GM19467 (cell line): Measurements from ENCODE around the gene SH3RF3.

Source experiments
- ATAC-seq: cut with Tn5 transposase; IDR thresholded peaks from one replicate; pipeline ENCODE4 v1.9.1; 2021; ENCODE audit warnings: mild to moderate bottlenecking, moderate library complexity; ENCODE audit not compliant: unreplicated experiment

Gene SH3RF3

DNA sequence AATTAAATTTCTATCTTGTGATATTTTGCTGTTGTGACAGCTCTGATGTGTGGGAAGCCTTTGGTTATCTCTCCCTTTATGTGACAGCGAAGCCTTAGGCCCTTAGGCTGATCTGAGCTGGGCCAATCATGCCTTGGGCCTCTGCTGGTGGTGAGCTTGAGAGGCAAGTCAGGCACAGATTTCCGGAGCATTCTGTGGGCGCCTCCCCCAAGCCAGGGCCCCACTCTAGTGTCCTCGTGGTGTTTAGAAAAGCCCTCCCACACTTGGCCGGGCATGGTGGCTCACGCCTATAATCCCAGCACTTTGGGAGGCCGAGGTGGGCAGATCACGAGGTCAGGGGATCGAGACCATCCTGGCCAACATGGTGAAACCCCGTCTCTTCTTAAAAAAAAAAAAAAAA is 239.8 kb downstream of the SH3RF3 start:
- ATAC-seq = no peak

DNA sequence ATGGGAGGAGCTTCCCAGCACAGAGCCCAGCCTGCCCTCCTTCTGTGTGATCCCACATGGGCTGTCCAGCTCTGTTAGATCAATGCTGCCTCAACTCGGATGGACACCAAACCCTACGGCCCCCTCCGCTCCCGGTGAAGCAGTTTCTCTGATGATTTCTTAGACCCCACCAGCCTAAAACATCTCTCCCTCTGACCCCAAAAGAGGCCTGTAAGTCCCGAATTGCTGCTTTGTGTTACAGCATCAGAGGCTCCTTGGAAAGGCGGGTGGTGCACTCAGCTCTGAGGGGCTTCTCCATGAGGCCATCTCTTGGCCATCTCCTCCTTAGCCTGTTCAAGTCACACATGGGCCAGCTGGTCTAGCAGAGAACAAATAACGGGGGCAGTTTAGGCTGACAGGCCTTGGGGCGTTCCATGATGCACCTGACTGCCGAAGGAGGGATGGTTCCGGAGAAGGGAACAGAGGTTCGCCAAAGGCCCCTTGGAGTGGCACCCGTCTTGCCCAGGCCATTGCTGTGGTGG is 240.7 kb downstream of the SH3RF3 start:
- no peak for ATAC-seq

DNA sequence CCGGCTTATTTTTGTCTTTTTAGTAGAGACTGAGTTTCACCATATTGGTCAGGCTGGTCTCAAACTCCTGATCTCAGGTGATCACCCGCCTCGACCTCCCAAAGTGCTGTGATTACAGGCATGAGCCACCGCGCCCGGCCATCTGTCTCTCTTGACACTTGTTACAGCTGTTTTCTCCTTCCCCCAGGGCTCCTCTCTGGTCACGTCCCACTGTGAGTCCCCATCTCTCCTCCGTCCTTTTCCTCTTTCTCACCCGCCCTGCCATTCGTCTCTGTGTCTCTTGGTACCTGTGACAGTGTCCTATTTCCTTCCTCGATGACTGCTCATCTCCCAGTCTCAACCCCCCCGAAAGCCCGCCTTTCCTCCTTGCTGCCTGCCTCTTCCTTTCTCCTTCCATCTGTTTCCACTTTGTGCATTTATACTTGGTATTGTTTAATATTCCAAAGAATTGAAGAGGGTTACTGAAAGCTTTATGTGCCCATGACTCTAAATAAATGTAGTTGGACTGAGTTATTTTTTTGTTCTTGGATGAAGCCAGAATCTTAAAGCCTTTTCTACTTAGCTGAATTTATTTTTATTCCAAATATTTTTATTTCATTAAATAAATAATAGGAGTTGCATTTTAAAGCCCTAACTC is 241.5 kb downstream of the SH3RF3 start:
- ATAC-seq = no peak

DNA sequence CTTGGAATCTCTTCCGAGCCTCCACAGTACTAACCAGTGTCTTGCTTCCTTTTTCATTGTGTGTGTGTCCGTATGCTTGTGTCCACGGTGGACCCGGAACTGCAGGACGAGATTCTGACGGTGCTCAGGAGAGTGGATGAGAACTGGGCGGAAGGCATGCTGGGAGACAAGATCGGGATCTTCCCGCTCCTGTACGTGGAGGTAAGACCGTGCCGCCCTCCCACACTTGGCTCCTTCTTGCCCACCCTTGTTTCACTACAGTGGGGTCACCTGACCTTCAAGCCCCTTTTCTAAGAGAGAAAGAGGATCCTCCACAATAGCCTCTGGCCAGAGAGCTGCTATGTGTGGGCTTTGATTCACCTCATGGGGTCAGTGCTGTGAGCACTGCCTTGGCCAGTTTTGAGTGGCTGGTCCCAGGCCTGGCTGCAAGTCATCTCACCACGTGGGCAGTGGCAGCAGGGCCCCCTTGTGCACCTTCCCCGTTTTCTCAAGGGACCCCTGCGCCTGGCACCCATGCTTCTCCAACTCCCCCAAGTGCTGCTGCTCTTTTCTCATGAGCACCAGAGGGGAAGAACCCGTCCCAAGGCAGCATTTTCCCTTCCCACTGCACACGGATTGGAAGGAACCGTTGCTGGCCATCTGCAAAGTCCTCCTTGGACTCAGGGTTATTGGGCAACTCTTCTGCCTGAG is 242.6 kb downstream of the SH3RF3 start:
- ATAC-seq = no peak

DNA sequence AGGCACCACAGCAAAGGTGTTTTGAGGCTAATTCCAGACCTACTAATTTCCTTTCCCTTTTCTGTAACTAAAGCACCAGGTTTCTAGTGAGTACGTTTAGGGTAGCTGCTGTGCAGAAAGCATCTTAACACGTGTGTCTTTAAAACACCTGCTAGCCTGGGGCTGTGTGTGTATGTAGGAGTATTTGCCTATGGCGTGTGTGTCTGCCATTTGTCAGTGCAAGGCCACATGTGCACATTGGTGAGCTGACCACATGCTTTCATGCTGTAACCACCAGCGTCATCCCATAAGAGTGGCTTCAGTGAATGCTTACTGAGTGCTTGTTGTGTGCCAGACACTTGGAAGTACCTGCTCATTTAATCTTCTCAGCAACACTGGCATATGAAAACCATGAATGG is 243.2 kb downstream of the SH3RF3 start:
- no peak for ATAC-seq

DNA sequence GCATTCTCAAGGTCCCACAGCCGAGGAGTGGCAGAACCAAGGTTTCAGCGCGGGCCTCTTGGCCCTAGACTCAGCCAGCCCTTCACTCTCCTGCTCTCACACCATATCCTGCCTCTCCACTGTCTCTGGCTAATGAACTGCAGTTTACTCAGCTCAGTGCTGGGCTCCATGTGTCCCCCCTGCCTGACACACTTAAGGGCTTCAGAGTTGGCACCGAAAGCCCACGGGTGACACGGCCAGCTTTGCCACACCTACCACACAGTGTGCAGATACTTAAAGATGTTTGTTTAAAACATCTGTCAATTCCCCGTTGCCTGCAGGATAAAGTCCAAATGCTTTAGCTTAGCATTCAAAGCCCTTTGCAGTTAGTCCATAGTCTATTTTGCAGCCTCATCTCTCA is 243.6 kb downstream of the SH3RF3 start:
- ATAC-seq = no peak

DNA sequence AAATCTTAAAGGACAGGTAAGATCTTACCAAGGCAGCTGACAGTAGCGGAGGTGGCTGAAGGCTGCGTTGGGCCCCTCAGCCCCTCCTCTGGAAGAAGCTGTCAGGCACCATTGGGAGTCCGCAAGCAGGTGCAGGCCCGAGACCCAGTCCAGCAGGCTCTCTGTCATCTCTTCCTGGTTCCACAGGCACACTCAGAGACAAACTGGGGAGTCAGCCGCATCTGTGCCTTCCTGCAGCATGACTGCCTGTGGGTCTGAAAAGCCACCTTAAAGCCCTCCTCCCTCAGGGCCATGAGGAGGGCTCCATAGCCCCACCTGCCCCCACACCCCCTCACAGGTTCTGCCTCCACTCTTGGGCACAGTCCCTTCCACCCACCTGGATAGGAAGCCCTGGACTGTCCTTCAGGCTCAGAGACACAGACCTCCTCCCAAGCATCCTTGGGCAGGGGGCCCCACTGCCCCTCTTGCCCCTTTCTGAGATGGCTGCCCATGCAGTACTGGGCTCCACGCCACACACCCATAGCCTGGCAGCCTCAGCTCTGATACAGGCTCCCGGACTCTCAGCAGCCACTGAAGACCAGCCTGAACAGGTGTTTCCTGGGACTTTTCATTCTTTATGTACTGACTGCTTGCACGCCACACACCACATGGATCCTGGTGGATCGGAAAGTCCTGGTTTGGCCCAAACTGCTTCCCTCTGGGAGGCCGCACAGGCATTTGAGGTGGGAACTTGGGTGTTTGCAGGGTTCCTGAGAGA is 245.0 kb downstream of the SH3RF3 start:
- ATAC-seq = no peak

DNA sequence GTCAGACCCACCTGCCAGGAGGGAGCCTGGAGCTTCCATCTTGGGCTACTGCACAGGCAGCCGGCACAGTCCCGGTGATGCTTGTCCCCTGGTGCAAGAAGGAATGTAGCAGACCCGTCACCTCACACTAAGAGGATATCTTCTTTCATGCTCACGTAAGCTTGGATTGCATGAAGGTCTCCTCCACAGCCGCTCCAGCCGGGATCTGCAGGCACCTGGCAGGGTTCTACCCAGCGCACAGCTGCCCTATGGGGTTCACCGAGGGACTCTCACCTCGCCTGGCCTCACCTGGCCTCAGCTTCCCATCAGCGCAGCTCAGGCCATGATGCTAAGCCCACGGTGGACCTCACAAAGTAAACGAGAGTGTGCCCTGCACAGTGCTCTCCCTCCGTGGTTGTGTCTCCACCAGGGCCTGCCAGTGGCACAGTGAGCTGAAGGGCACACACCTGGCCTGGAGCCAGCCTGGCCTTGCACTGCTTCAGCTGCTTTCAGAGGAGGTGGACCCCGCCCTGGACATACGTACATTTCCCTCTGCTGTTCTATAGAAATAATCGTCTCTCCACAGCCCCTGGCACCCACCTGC is 245.6 kb downstream of the SH3RF3 start:
- ATAC-seq = no peak

DNA sequence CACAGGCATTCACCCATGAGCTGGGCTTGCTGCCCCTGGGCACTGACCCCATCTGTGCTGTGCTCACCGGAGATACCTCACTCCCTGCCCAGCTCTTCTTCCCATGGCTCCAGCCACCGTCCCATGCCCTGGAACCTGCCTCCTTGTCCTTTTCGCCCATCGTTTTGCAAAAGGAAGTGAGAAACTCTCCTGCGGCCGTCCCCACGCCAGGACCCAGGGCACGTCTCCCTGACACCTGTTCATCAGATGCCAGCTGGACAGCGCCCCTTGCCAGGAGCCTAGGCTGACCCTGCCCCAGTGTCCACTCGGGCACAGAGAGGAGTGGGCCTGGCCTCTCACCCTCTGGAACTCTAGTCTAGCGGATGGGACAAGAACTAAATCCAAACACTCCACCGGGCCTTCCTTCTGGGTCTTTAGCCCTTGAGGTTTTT is 246.1 kb downstream of the SH3RF3 start:
- no peak for ATAC-seq

DNA sequence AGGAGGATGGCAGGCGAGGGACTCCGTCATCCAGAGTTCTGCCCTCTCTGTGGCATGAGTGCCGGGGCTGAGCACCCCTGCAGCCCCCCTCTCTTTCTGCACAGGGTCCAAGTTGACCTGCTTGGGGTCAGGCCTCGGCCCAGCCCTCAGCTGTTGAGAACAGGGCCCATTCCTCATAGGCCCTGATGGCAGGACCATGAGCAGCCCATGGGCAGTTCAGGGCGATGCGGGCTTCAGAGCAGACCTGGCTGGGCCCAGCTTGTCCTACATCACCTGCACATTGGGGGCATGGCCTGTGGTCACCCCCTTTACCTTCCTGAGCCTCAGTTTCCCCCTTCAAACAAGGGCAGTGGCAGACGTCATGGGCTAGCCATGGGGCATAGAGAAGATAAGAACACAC is 246.7 kb downstream of the SH3RF3 start:
- ATAC-seq = no peak

DNA sequence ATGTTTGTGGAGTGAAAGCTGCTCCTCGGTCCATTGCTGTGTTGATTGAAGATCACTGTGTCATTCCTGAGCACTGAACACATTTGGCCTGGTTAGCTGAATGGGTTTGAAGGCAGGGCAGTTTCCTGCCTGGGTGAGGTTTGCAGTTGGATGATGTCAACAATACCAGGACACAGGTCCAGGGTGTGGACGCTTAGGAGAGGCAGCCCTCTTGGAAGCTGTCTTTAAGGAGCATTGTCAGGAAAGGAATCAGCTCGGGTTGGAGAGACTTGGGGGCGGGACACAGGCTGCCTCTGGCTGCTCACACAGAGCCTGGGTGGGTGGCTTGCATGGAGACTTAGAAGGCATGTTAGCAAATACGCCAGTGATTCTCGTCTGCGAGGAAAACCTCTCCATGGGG is 247.1 kb downstream of the SH3RF3 start:
- no peak for ATAC-seq

DNA sequence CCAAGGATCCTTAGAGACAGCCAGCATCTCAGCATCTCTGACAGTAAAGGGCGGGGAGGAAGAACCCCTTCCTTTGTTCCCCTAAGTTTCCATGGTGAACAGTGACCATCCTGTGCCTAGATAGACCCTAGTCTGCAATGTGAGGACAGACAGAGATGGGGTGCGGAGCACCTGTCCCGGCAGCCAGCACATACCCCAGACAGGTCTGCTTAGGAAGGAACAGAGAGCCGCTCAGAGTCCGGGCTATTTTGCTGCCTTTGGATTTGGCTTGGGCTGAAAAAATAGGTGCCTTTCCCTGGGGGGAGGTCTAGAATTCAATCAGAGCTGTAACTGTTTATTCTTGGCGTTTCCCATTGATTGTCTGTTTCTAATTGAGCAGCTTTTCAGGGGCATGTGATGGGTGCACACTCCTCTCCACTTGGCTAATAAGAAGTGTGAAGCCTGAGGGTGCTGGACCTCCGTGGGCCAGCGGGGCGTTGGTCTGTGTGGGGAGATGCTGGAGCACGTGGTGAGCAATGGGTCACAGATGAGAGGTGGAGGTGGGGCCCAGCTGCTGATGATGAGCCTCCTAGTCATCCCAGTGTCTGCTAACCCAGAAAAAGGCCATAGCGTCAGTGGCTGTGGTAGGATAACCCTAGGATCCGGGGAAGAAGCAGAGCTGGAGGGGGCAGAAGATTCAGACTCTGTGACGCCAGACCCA is 247.9 kb downstream of the SH3RF3 start:
- ATAC-seq = no peak

DNA sequence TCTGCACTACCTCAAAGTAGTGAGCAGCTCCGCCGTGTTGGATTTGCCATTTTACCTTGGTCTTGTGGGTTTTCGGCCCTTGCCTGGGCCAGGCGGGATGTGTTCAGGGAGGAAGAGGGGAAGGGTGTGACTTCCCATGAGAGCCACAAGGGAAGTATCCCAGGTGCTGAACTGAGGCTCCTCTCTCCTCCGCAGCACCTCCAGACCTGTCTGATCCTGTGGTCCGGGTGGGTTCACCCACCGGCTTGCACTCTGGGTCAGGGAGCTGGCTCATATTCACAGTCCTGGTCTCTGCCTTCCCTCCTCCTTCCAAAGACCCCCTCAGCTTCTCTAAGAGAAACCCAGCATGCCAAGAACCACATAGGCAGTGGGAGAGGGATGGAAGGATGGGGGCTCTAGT is 249.0 kb downstream of the SH3RF3 start:
- no peak for ATAC-seq

DNA sequence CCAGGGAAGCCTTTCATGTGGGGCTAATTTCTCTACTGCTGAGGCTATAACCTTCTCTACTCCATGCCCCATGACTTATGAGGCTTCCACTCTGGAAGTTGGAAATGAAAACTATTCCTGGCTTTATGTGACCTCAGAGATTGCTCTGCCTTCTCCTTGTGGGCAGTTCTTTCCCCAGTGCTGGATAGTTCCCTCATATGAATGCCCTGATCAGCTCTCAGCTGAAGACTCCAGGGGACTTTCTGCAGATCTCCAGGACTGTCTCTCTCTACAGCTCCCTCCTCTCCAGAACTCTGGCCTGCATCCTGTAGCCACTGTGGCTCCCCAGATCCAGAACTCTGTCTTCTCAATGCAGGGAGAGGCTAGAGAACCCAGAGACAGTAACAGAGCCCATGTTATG is 249.7 kb downstream of the SH3RF3 start:
- ATAC-seq = no peak

DNA sequence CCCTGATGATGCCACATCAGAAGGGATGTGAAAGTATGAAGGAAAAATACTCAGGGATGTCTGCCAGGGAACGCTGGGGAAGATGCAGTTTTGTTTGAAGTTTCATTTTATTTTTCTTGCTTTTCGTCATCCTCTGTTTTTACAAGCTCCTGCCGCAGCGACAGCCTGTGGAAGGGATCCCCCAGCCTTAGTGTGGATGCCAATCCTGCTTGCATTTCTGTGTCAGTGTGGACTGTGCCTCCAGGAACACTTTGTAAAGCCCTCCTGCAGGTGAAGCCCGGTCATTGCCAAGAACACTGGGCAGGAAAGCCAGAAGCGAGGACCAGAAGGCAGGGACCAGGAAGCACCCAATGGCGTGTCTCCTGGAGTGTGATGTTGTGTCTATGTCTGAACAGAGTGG is 250.5 kb downstream of the SH3RF3 start:
- no peak for ATAC-seq

DNA sequence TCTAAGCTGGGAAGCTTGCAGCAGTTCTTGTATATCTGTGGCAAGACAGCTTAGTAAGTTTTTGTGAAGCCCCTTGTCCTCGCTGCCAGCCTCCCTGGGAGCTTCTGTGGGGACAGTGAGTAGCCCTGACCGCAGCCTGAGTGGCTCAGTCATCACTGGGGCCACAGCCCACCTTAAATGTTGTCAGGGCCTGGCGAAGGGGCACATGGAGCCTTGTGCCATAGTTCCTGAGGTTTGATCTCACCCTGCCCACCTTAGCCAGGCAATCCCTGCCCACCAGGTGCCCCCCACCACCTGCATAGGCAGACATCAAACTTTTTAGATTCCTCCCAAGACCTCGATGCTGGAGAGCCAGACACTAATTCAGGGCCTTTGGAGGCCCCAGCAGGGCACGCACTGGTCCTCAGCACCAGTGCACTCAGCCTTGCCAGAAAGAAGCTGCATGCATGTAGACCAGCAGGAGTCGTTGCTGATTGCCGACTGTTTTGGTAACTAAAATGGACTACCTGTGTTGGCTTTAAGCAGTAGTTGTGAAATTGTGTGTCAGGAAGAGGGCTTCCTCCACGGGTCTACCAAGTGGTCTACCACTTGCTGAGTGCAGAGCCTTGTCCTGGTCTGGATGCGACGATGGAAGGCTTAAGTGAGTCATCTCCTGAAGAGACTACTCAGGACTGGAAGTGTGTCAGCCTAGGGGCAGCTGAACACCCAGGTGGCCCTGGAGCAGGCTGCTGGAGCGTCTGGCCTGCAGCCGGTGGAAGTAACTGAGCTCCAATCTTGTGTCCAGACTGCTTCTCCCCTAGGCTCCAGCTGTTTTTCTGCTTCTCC is 251.7 kb downstream of the SH3RF3 start:
- no peak for ATAC-seq

DNA sequence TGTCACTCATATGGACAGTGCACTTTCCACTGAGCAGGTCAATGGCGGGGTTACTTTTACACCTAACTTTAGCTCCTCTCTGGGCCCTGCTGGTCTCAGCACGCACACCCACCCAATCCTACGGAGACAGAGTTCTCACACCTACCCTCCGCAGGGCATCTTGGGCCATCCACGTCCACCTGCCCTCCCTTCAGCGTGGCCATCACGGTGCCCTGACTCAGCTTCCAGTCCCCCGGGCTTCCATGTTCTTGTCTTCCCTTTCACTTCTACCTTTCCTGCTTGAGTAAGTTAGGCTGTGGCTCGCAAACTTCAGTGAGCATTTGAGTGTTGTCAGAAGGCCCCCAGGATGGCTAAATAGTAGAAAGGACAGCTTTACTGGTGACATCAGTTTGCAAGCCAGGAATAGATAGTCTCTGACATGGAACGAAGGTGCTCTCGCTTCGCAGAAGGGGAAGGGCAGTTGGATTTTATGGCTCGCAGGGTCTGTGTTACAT is 252.4 kb downstream of the SH3RF3 start:
- ATAC-seq = no peak

DNA sequence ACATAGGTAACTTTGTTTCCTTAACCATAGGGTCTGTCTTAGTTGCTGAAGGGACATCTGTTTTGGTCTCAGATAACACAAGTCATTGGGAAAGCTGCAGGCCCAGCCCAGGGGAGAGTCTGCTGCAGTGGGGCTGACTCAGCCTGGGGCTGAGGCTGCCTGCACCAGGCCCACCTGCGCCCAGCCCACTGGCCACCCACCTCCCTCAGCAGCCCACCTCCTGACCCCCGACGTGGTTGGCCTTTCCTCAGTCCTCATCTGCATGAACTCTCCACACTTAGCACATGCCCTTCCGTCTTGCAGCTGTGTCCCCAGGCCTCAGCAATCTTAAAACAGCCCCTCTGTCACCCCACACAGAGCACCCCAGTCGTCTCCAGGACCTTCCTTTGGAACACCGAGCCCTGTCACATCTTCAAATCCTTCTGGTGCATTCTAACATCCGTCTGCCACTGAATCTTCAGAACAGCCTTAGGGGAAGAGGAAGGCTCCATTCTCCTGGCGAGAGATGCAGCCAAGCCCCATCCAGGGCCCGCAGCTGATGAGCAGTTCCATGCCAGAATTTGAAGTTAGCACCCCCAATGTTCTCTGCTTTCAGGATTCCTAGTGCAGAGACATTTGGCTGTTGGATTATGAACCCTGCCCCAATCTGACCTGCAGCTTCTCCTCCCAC is 253.4 kb downstream of the SH3RF3 start:
- no peak for ATAC-seq

DNA sequence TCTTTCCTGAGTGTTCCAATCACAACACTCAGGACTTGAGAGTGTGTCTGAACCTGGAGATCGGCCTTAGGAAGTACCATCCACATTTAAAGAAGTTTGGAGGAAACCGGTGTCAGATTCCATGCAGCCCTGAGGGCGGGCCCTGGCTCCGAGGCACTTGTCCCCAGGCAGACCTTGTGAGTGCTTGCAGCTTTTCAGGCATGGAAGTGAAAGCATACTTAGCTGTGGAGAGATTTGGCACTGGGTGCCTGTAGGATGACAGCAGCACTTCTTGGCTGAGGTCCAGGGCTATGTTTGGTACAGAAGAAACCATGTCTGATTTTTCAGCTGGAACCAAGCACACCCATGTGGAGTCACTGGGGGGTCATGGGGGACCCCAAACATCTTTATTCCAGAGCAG is 253.9 kb downstream of the SH3RF3 start:
- no peak for ATAC-seq
